Measurements from ENCODE around the gene EXOC3L4. TPM values are rescaled to one million over a fixed set of nuclear protein-coding genes. Genes with fewer than 3 reads are reported as not detected.

Gene EXOC3L4
- total and polyA plus RNA-seq, 9 of the 15 experiments (the other 6 are each of a cell fraction or from before 2014, with no cell fraction given): 0.10 to 6.7 (median 0.98) TPM; not detected in 1

DNA sequence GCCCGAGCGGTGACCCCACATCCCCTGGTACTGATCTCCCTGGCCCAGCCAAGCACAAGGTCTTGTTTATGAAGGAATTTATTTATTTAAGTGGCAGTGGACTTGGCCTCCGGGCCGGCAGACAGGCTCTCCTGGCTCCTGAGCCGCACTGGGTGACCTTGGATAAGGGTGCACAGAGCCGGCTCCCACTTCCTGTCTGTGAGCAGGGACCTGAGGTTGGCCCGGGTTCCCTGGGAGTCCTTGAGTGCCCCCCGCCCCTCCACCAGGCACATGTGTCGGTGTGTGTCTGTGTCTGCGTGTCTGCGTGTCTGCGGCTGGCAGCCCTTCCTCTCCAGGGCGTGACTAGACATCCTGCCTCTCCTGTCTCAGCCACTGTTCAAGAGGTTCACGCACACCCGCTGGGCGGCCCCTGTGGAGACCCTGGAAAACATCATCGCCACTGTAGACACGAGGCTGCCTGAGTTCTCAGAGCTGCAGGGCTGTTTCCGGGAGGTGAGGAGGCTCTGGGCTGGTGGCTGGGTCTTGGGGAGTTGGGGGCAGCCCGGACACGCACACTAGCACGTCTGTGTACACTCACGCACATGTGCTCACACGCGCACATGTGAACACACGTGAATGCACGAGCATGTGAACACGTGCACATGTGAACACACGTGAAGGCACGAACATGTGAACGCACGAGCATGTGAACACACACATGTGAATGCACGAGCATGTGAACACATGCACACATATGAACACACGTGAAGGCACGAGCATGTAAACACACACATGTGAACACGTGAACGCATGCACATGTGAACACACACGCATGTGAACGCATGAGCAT is 38.1 kb downstream of the EXOC3L4 start (continued):
- TF ChIP-seq, protein P1, sequence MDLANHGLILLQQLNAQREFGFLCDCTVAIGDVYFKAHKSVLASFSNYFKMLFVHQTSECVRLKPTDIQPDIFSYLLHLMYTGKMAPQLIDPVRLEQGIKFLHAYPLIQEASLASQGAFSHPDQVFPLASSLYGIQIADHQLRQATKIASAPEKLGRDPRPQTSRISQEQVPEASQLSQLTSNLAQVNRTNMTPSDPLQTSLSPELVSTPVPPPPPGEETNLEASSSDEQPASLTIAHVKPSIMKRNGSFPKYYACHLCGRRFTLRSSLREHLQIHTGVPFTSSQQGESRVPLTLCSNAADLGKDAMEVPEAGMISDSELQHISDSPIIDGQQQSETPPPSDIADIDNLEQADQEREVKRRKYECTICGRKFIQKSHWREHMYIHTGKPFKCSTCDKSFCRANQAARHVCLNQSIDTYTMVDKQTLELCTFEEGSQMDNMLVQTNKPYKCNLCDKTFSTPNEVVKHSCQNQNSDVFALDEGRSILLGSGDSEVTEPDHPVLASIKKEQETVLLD (IDR thresholded peaks at IDR 0.05): no peak
- TF ChIP-seq NFRKB (IDR thresholded peaks at IDR 0.05; ENCODE audit: low read depth) (peak; percentile 66; the same call in 1 of the 2 replicates), PML (IDR thresholded peaks at IDR 0.05; ENCODE audit: low read length) (no peak), KLF1 (tag; IDR thresholded peaks at IDR 0.05) (no peak)
- TF ChIP-seq, protein P2, sequence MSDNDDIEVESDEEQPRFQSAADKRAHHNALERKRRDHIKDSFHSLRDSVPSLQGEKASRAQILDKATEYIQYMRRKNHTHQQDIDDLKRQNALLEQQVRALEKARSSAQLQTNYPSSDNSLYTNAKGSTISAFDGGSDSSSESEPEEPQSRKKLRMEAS (CRISPR knock-in tag; IDR thresholded peaks at IDR 0.05): peak; percentile 45; the same call in 1 of the 2 replicates
- TF ChIP-seq, protein P3, sequence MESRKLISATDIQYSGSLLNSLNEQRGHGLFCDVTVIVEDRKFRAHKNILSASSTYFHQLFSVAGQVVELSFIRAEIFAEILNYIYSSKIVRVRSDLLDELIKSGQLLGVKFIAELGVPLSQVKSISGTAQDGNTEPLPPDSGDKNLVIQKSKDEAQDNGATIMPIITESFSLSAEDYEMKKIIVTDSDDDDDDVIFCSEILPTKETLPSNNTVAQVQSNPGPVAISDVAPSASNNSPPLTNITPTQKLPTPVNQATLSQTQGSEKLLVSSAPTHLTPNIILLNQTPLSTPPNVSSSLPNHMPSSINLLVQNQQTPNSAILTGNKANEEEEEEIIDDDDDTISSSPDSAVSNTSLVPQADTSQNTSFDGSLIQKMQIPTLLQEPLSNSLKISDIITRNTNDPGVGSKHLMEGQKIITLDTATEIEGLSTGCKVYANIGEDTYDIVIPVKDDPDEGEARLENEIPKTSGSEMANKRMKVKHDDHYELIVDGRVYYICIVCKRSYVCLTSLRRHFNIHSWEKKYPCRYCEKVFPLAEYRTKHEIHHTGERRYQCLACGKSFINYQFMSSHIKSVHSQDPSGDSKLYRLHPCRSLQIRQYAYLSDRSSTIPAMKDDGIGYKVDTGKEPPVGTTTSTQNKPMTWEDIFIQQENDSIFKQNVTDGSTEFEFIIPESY (CRISPR knock-in tag; IDR thresholded peaks at IDR 0.05): no peak
- TF ChIP-seq, protein P4, sequence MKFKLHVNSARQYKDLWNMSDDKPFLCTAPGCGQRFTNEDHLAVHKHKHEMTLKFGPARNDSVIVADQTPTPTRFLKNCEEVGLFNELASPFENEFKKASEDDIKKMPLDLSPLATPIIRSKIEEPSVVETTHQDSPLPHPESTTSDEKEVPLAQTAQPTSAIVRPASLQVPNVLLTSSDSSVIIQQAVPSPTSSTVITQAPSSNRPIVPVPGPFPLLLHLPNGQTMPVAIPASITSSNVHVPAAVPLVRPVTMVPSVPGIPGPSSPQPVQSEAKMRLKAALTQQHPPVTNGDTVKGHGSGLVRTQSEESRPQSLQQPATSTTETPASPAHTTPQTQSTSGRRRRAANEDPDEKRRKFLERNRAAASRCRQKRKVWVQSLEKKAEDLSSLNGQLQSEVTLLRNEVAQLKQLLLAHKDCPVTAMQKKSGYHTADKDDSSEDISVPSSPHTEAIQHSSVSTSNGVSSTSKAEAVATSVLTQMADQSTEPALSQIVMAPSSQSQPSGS (CRISPR knock-in tag; IDR thresholded peaks at IDR 0.05): no peak
